BJ (cell line): ENCODE results near the gene PTPRJ. TPM values are rescaled to one million over a fixed set of nuclear protein-coding genes. Genes with fewer than 3 reads are reported as not detected.

Experiments used
- CTCF ChIA-PET: fragments of 350-600 bp; formaldehyde crosslinking; extraction: SDS; loops from one replicate; lab custom pipeline; 2021; ENCODE audit warnings: antibody characterized with exemption, inconsistent platforms; lab: Yijun Ruan, JAX
- POLR2A ChIA-PET: fragments of 300-600 bp; sonication (Branson Sonifier 250); formaldehyde crosslinking; extraction: SDS; loops from one replicate; lab custom pipeline; 2021; ENCODE audit warnings: antibody characterized with exemption; lab: Charles Lee
- DNase-seq: peaks from one replicate; pipeline ENCODE4 v3.0.0-alpha.2; 2011; ENCODE audit warnings: low read depth
- H3K27me3 ChIP-seq: 2 replicates; pipeline ENCODE4 v1.6.0; 2011; ENCODE audit warnings: low read length; ENCODE audit not compliant: control insufficient read depth, insufficient read depth
- H3K36me3 ChIP-seq: 2 replicates; pipeline ENCODE4 v1.5.1; 2011; ENCODE audit warnings: low read length; ENCODE audit not compliant: control insufficient read depth, insufficient read depth
- H3K4me3 ChIP-seq: 2 replicates; pipeline ENCODE4 v1.5.1; 2011; ENCODE audit warnings: low read depth, mild to moderate bottlenecking, control low read depth, low read length
- polyA plus RNA-seq: library from polyadenylated mRNA; depleted of rRNA; stranded (reverse); fragments of >200 nt; gene quantifications from 2 replicates; pipeline ENCODE4 v1.2.3, GENCODE V29; 2011
- TF ChIP-seq, protein P1 (sequence below): IDR thresholded peaks from 2 replicates; pipeline ENCODE4 v1.5.1; 2011; ENCODE audit warnings: low read depth, mild to moderate bottlenecking, control low read depth, inconsistent platforms, low read length, moderate library complexity; ENCODE audit not compliant: insufficient read depth

The PTPRJ gene
- polyA plus RNA-seq, 1 experiment: 3.8 TPM

DNA sequence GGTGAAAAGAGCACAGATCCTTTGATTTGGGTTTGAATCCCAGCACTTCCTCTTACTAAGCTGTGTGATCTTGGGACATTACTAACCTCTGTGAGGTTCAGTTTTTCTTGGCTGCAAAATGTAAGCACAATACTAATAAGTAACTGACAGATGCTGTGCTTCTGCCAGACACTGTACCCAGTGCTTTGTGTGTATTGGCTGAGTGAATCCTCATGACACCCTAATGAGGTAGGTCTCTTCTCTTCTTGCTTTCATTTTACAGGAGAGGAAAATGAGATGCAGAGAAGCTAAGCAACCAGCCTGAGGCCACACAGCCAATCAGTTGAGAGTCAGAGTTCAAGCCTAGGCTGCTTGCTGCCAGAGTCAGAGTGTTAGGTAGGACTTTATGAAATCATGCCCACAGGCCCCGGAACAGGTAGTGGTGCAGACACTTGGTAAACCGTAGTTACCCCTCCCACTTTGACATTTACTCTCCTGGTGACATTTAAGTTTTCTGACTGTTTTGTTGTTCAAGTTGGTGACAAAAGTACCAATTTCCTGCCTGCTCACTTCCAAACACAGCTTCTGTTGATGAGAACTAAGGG lies 21.2 kb downstream of the PTPRJ start:
- ChIA-PET POLR2A (no interaction called here), CTCF (interaction anchor here (1.4 kb wide), 1 partner anchor 10 kb away, joined by 6 read pairs; no protein-coding TSS in a partner anchor)
- 0 out of 2 replicates have a peak, but pooled peaks cover 1% of the 10 kb centered on the region for H3K36me3 ChIP-seq
- DNase-seq: no peak
- TF ChIP-seq, protein P1, sequence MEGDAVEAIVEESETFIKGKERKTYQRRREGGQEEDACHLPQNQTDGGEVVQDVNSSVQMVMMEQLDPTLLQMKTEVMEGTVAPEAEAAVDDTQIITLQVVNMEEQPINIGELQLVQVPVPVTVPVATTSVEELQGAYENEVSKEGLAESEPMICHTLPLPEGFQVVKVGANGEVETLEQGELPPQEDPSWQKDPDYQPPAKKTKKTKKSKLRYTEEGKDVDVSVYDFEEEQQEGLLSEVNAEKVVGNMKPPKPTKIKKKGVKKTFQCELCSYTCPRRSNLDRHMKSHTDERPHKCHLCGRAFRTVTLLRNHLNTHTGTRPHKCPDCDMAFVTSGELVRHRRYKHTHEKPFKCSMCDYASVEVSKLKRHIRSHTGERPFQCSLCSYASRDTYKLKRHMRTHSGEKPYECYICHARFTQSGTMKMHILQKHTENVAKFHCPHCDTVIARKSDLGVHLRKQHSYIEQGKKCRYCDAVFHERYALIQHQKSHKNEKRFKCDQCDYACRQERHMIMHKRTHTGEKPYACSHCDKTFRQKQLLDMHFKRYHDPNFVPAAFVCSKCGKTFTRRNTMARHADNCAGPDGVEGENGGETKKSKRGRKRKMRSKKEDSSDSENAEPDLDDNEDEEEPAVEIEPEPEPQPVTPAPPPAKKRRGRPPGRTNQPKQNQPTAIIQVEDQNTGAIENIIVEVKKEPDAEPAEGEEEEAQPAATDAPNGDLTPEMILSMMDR: no peak
- H3K4me3 ChIP-seq: no peak overlapping the region
- no peaks in the 10 kb centered on the region for H3K27me3 ChIP-seq

DNA sequence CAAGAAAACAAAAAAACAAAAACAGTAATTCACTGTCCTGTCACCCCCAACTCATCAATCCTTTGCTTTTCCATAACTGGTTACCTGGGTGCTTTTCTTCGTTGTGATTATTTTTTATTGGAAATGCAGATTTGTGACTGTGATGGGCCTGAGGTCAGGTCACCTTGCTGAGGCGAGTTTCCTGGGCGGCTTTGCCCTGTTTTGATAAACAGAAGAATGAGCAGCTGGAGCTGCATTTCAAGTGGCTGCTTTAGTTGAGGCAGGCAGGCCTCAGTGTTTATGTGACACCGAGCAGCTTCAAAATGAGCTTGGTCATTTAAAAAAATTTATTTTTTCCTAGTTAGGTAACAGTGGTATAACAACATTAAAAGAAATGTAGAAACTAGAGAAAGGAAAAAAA lies 22.2 kb downstream of the PTPRJ start:
- ChIA-PET POLR2A (no interaction called here), CTCF (no interaction called here)
- no peak overlapping the region for H3K4me3 ChIP-seq
- H3K27me3 ChIP-seq: no peaks in the 10 kb centered on the region
- TF ChIP-seq, protein P1: no peak
- DNase-seq: no peak
- H3K36me3 ChIP-seq: no peaks in the 10 kb centered on the region

DNA sequence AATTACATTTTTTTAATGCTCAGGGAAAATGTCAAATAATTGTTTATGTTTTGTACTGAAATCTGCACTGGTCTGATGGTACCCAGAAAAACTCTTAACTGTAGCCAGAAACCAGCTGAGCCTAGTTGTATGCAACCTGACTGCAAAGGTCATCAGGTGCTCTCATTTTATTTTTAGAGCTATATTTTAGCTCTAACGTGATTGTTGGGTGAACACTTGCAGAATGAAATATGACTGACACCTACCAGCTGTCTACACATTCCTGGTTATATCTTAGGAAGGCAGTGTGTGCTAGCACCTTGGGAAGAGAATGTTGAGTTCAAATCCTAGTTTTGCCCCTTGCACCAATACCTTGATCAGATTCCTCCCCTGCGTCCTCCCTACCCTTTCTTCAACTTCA lies 23.6 kb downstream of the PTPRJ start:
- no peaks in the 10 kb centered on the region for H3K36me3 ChIP-seq
- ChIA-PET POLR2A (no interaction called here), CTCF (no interaction called here)
- no peak for DNase-seq
- TF ChIP-seq, protein P1: no peak
- no peaks in the 10 kb centered on the region for H3K27me3 ChIP-seq
- H3K4me3 ChIP-seq: no peak overlapping the region

DNA sequence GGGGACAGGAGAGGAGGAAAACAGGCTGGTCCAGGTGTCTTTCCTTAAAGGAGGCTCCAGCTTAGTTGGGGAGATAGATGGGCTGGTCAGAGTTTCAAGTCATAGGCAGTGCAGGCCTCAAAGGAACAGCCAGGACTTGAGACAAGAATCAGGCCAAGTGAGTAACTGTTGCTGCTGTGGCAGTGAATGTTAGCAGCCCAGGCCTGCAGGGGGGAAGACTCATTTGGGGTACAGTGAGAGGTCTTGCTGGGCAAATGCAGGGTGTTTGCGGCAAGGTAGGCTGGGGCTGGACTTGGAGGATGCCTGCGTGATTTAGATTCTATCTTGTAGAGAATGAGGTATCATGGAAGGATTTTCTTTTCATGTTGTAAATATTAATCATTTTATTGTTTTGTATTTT lies 24.1 kb downstream of the PTPRJ start:
- POLR2A ChIA-PET: no interaction called here
- CTCF ChIA-PET: interaction anchor here (0.6 kb wide), 1 partner anchor 159 kb away, joined by 3 read pairs; no protein-coding TSS in a partner anchor
- Histone ChIP-seq H3K36me3 (no peaks in the 10 kb centered on the region), H3K4me3 (no peak overlapping the region), H3K27me3 (no peaks in the 10 kb centered on the region)
- no peak for DNase-seq
- TF ChIP-seq, protein P1: no peak

DNA sequence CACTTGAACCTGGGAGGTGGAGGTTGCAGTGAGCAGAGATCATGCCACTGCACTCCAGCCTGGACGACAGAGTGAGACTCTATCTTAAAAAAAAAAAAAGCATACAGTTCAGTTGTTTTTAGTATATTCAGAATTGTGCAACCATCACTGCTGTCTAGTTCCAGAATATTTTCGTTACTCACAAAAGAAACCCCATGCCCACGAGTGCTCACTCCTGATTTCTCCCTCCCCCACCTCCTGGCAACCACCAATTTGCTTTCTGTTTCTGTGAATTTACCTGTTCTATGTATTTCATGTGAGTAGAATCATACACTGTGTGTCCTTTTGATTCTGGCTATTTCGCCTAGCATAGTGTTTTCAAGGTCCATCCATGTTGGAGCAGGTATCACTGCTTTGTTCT lies 24.8 kb downstream of the PTPRJ start:
- DNase-seq: no peak
- TF ChIP-seq, protein P1: no peak
- ChIA-PET POLR2A (interaction anchor here (0.6 kb wide), 1 partner anchor 47 kb away, joined by 3 read pairs; no protein-coding TSS in a partner anchor), CTCF (interaction anchor here (0.6 kb wide), 1 partner anchor 158 kb away, joined by 3 read pairs; no protein-coding TSS in a partner anchor)
- Histone ChIP-seq H3K4me3 (no peak overlapping the region), H3K27me3 (no peaks in the 10 kb centered on the region), H3K36me3 (no peaks in the 10 kb centered on the region)
